C4-2B (cell line): ENCODE results near the gene PIK3CD.

Experiments used
- ZFX ChIP-seq: fragments of 450-650 bp; IDR thresholded peaks from 2 replicates; pipeline ENCODE4 v1.6.1; 2017
- TF ChIP-seq, protein P1 (sequence below): fragments of 450-650 bp; conservative IDR thresholded peaks from 2 replicates; pipeline ENCODE4 v1.5.1; 2017; ENCODE audit warnings: mild to moderate bottlenecking

DNA sequence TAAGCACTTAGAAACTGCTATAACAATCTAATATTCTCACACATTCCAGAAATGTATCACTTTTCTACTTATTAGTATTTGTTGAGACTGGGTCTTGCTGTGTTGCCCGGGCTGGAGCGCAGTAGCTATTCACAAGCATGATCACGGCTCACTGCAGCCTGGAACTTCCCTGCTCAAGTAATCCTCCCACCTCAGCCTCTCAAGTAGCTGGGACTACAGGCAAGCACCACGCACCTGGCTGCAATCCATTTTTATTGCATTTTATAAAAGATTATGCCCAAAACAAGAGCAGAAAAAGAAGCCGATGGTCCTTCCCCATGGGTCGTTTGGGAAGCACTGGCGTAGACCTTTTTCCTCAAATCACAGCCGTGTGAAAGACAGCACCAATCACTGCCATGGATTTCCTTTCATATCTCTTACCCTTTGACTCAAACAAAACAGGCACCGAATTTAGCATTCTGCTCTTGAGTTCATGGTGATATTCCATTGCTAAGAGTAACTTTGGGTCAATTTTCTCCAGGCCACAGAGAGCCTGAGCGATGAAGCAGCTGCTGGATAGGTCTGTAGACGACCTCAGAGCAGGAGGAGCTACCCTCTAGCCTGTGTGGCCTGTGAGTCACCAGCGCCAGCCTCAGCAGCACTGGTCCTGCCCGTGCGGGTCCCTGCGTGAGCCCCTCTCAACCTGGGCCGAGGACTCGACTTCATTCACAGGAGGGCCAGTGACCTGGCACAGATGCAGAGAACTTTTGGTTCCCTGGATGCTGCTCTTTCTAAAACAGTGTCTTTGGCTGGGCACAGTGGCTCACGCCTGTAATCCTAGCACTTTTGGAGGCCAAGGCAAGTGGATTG, 80.8 kb downstream of the PIK3CD start:
- TF ChIP-seq, protein P1, sequence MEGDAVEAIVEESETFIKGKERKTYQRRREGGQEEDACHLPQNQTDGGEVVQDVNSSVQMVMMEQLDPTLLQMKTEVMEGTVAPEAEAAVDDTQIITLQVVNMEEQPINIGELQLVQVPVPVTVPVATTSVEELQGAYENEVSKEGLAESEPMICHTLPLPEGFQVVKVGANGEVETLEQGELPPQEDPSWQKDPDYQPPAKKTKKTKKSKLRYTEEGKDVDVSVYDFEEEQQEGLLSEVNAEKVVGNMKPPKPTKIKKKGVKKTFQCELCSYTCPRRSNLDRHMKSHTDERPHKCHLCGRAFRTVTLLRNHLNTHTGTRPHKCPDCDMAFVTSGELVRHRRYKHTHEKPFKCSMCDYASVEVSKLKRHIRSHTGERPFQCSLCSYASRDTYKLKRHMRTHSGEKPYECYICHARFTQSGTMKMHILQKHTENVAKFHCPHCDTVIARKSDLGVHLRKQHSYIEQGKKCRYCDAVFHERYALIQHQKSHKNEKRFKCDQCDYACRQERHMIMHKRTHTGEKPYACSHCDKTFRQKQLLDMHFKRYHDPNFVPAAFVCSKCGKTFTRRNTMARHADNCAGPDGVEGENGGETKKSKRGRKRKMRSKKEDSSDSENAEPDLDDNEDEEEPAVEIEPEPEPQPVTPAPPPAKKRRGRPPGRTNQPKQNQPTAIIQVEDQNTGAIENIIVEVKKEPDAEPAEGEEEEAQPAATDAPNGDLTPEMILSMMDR, result no peak
- no peak for TF ChIP-seq ZFX
